GM12878 (cell line): Measurements from ENCODE around the gene SPATA6.

Experiments used
- CHD1 ChIP-seq: IDR thresholded peaks from 2 replicates; pipeline ENCODE4 v1.6.1; 2012; ENCODE audit warnings: low read depth, low read length, improper control_type of control experiment
- CTCF ChIP-seq, 3 experiments: IDR thresholded peaks in 2 of 3; conservative IDR thresholded peaks in 1 of 3; 2 replicates each; pipeline ENCODE4 v1.5.1; 2011; ENCODE audit warnings: low read depth in 3 of 3, low read length in 3 of 3, mild to moderate bottlenecking in 3 of 3, control low read depth in 2 of 3, moderate library complexity in 2 of 3, inconsistent platforms in 1 of 3, mixed read lengths in 1 of 3; ENCODE audit not compliant: control insufficient read depth in 2 of 3, insufficient read depth in 1 of 3; ENCODE audit errors: extremely low read depth in 1 of 3
- ETV6 ChIP-seq, 2 experiments: fragments of 450-650 bp in 1 of 2; IDR thresholded peaks in 1 of 2; conservative IDR thresholded peaks in 1 of 2; 2 replicates each; pipeline ENCODE4 v1.6.1; 2014; ENCODE audit warnings: antibody characterized with exemption in 1 of 2, borderline replicate concordance in 1 of 2, low read depth in 1 of 2, mild to moderate bottlenecking in 1 of 2, moderate library complexity in 1 of 2
- EZH2 ChIP-seq: IDR thresholded peaks from 2 replicates; pipeline ENCODE4 v1.6.1; 2012; ENCODE audit warnings: low read depth, mild to moderate bottlenecking, control low read depth, inconsistent platforms, low read length, borderline replicate concordance; ENCODE audit not compliant: control insufficient read depth
- POLR2A ChIP-seq: IDR thresholded peaks from 2 replicates; pipeline ENCODE4 v1.6.1; 2011; ENCODE audit warnings: low read depth, mild to moderate bottlenecking, low read length
- TF ChIP-seq, protein P1 (sequence below): IDR thresholded peaks from 2 replicates; pipeline ENCODE4 v1.6.1; 2012; ENCODE audit warnings: low read length, inconsistent platforms

- TF ChIP-seq CTCF (IDR thresholded peaks at IDR 0.05 in 2 of 3, conservative IDR thresholded peaks at IDR 0.05 in 1 of 3; ENCODE audit: control insufficient read depth in 2 of 3, extremely low read depth in 1 of 3, insufficient read depth in 1 of 3, low read depth in 3 of 3, low read length in 3 of 3), result no peak
- TF ChIP-seq, protein P1, sequence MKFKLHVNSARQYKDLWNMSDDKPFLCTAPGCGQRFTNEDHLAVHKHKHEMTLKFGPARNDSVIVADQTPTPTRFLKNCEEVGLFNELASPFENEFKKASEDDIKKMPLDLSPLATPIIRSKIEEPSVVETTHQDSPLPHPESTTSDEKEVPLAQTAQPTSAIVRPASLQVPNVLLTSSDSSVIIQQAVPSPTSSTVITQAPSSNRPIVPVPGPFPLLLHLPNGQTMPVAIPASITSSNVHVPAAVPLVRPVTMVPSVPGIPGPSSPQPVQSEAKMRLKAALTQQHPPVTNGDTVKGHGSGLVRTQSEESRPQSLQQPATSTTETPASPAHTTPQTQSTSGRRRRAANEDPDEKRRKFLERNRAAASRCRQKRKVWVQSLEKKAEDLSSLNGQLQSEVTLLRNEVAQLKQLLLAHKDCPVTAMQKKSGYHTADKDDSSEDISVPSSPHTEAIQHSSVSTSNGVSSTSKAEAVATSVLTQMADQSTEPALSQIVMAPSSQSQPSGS, result no peak
- no peak for TF ChIP-seq ETV6 (conservative IDR thresholded peaks at IDR 0.05 in 1 of 2, IDR thresholded peaks at IDR 0.05 in 1 of 2; ENCODE audit: borderline replicate concordance in 1 of 2, low read depth in 1 of 2)
- TF ChIP-seq POLR2A, result no peak
- no peak for TF ChIP-seq CHD1
- no peak for TF ChIP-seq EZH2
These were observed 23.2 kb upstream of the SPATA6 start for GRCh38 chr1:48495166-48495565.
